A549 (cell line): ENCODE data around the gene ATG4B.

Experiments
- CBX2 ChIP-seq: fragments of 200-600 bp; sonication (generic); IDR thresholded peaks from 2 replicates; pipeline ENCODE4 v1.6.1; 2016; ENCODE audit warnings: low read depth, mild to moderate bottlenecking, borderline replicate concordance
- CEBPB ChIP-seq, 2 experiments: fragments of >200 bp in 1 of 2; sonication (Bioruptor Twin) in 1 of 2; formaldehyde crosslinking in 1 of 2; IDR thresholded peaks; 2 replicates each; pipeline ENCODE4 v1.6.1; 2012 to 2016
- MYC ChIP-seq: IDR thresholded peaks from 2 replicates; pipeline ENCODE4 v1.6.1; 2012; ENCODE audit warnings: mild to moderate bottlenecking, inconsistent platforms, low read length, improper control_type of control experiment, borderline replicate concordance
- POLR2A ChIP-seq: IDR thresholded peaks from 2 replicates; pipeline ENCODE4 v1.6.1; 2012; ENCODE audit warnings: mild to moderate bottlenecking, low read length
- RAD21 ChIP-seq, 2 experiments: fragments of >200 bp in 1 of 2; sonication (Bioruptor Twin) in 1 of 2; formaldehyde crosslinking in 1 of 2; IDR thresholded peaks in 1 of 2; conservative IDR thresholded peaks in 1 of 2; 2 replicates in 1 of 2; 3 replicates in 1 of 2; pipeline ENCODE4 v1.6.1; 2012 to 2018; ENCODE audit warnings: inconsistent platforms in 1 of 2
- SMC3 ChIP-seq: fragments of >200 bp; sonication (Bioruptor Twin); formaldehyde crosslinking; IDR thresholded peaks from 3 replicates; pipeline ENCODE4 v1.6.1; 2018; ENCODE audit warnings: inconsistent platforms
- TF ChIP-seq, protein P1 (sequence below): fragments of 450-650 bp; IDR thresholded peaks from 2 replicates; pipeline ENCODE4 v1.6.1; 2014; ENCODE audit warnings: antibody characterized with exemption
- TF ChIP-seq, protein P2 (sequence below): fragments of >200 bp; sonication (Bioruptor Twin); formaldehyde crosslinking; IDR thresholded peaks from 3 replicates; pipeline ENCODE4 v1.5.1; 2016

DNA sequence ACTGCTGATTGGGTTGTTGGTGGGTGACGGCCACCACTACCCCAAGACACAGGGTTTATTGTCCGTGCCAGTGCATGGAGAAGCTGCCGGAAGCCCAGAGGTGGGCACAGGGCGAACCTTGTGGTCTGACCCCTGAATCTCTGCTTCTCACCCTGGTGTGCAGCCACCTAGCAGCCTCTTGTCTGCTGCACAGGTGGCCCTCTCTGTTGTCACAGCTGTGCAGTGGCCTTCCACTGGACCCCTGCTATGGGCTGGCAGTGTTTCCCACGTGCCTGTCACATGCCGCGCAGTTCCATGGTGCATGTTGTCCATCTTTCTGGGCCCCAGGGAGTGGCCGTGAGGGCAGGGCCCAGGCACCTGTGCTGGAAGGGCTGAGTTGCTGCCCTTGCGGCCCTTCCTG is 15.2 kb downstream of the ATG4B start:
- no peak for TF ChIP-seq MYC
- TF ChIP-seq CBX2 = no peak
- no peak for TF ChIP-seq POLR2A
- no peak for TF ChIP-seq CEBPB (IDR thresholded peaks at IDR 0.05)
- TF ChIP-seq, protein P1, sequence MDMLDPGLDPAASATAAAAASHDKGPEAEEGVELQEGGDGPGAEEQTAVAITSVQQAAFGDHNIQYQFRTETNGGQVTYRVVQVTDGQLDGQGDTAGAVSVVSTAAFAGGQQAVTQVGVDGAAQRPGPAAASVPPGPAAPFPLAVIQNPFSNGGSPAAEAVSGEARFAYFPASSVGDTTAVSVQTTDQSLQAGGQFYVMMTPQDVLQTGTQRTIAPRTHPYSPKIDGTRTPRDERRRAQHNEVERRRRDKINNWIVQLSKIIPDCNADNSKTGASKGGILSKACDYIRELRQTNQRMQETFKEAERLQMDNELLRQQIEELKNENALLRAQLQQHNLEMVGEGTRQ = no peak
- no peak for TF ChIP-seq SMC3
- TF ChIP-seq, protein P2, sequence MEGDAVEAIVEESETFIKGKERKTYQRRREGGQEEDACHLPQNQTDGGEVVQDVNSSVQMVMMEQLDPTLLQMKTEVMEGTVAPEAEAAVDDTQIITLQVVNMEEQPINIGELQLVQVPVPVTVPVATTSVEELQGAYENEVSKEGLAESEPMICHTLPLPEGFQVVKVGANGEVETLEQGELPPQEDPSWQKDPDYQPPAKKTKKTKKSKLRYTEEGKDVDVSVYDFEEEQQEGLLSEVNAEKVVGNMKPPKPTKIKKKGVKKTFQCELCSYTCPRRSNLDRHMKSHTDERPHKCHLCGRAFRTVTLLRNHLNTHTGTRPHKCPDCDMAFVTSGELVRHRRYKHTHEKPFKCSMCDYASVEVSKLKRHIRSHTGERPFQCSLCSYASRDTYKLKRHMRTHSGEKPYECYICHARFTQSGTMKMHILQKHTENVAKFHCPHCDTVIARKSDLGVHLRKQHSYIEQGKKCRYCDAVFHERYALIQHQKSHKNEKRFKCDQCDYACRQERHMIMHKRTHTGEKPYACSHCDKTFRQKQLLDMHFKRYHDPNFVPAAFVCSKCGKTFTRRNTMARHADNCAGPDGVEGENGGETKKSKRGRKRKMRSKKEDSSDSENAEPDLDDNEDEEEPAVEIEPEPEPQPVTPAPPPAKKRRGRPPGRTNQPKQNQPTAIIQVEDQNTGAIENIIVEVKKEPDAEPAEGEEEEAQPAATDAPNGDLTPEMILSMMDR = no peak
- TF ChIP-seq RAD21 (conservative IDR thresholded peaks at IDR 0.05 in 1 of 2, IDR thresholded peaks at IDR 0.05 in 1 of 2) = no peak
